ENCODE results near the gene GTF3C5.

The GTF3C5 gene

GRCh38 chr9:133094842-133095393, 64.1 kb downstream of the GTF3C5 start:
- no peak for DNase-seq

- DNase-seq = no peak
These were observed 67.4 kb downstream of the GTF3C5 start for GRCh38 chr9:133098104-133098754.

GRCh38 chr9:133098871-133099270, 68.1 kb downstream of the GTF3C5 start:
- no peak for DNase-seq

GRCh38 chr9:133099726-133100505, 69.1 kb downstream of the GTF3C5 start:
- no peak for DNase-seq

- DNase-seq = no peak
These were observed 69.9 kb downstream of the GTF3C5 start for GRCh38 chr9:133100506-133101355.

- DNase-seq = no peak
These were observed 70.8 kb downstream of the GTF3C5 start for GRCh38 chr9:133101356-133102189.

GRCh38 chr9:133102190-133103021, 71.6 kb downstream of the GTF3C5 start:
- no peak for DNase-seq

GRCh38 chr9:133103183-133103986, 72.6 kb downstream of the GTF3C5 start:
- peak; percentile 53 to 54 for DNase-seq

- DNase-seq = no peak
These were observed 73.2 kb downstream of the GTF3C5 start for GRCh38 chr9:133103987-133104505.

GRCh38 chr9:133104718-133105460, 74.1 kb downstream of the GTF3C5 start:
- no peak for DNase-seq

- no peak for DNase-seq
These were observed 74.6 kb downstream of the GTF3C5 start for GRCh38 chr9:133105461-133105770.

GRCh38 chr9:133106511-133107244, 75.9 kb downstream of the GTF3C5 start:
- no peak for DNase-seq

GRCh38 chr9:133107245-133107722, 76.5 kb downstream of the GTF3C5 start:
- no peak for DNase-seq
